Fibroblast of pulmonary artery (primary cell): Measurements from ENCODE around the gene SULF2.

Experiments used
- DNase-seq: peaks from one replicate; pipeline ENCODE4 v3.0.0-alpha.2; 2010; ENCODE audit warnings: low read depth
- H3K4me3 ChIP-seq: replicated peaks from 2 replicates; pipeline ENCODE4 v1.5.1; 2011; ENCODE audit warnings: low read depth, mild to moderate bottlenecking, control low read depth, low read length, moderate library complexity
- TF ChIP-seq, protein P1 (sequence below): IDR thresholded peaks from 2 replicates; pipeline ENCODE4 v1.5.1; 2011; ENCODE audit warnings: mild to moderate bottlenecking, control low read depth, low read length, inconsistent platforms; ENCODE audit errors: missing control alignments

Gene SULF2

GRCh38 chr20:47663354-47664067 lies 121.8 kb downstream of the SULF2 start:
- DNase-seq: peak; percentile 83
- TF ChIP-seq, protein P1, sequence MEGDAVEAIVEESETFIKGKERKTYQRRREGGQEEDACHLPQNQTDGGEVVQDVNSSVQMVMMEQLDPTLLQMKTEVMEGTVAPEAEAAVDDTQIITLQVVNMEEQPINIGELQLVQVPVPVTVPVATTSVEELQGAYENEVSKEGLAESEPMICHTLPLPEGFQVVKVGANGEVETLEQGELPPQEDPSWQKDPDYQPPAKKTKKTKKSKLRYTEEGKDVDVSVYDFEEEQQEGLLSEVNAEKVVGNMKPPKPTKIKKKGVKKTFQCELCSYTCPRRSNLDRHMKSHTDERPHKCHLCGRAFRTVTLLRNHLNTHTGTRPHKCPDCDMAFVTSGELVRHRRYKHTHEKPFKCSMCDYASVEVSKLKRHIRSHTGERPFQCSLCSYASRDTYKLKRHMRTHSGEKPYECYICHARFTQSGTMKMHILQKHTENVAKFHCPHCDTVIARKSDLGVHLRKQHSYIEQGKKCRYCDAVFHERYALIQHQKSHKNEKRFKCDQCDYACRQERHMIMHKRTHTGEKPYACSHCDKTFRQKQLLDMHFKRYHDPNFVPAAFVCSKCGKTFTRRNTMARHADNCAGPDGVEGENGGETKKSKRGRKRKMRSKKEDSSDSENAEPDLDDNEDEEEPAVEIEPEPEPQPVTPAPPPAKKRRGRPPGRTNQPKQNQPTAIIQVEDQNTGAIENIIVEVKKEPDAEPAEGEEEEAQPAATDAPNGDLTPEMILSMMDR: peak; percentile 98
- no peak overlapping the region for H3K4me3 ChIP-seq

DNA sequence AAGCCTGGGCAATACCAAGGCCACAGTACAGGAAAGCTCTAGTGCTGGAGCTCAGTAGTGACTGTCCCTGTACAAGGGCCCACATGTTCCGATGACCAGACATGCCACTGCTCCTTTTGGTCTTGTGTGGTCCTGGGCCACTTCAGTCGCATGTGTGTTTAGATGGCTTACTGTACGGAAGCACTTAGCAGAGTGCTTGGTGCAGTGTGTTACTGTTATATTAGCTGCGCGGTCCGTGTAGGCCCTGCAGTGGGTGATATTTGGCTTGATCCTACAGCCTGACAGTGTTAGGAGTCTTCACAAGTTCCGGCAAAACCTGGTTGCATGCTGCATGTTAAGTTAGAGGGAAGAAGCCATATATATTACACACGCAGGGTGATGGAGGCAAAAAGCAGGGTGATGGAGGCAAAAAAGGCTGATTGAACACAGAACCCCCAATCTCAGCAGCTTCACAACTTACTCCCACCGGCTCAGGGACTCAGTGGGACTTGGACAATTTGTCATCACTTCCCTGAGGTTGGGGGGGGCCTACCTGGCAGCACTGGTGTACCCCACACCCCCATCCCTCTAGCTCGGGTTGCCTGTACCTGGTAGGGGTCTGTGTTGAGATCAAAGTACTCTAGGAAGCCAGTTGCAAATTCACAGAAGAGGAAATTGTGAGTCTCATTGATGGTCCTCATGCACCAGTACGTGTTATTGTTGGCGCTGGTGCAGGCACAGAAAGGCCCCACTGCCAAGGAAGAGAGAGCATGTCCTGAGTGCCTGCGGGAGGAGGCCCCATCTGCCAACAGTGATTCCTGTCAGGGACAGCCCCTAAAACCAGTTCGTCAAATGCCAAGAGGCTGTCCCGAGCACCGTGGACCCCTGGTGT lies 122.6 kb downstream of the SULF2 start:
- TF ChIP-seq, protein P1: no peak
- no peak overlapping the region for H3K4me3 ChIP-seq
- no peak for DNase-seq

DNA sequence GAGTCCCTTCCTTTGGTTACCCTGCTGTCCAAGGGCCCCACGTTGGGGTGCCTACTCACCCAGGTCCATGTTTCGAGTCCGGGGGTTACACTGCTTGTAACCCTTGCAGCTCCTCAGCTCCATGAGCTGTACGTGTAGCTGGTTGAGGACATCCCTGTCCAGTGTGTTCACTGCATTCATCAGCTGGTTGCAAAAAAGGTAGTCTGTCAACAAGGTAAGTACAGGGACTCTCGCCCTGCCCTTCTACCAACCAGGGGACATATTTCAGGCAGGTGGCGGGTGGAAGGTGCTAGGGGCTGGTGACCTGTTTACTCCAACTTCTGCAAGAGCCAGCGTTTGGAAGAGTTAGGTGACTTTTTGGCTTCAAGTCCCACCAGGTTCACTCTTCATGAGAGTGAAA lies 123.6 kb downstream of the SULF2 start:
- TF ChIP-seq, protein P1: no peak
- DNase-seq: no peak
- no peak overlapping the region for H3K4me3 ChIP-seq

GRCh38 chr20:47660983-47661700 lies 124.1 kb downstream of the SULF2 start:
- TF ChIP-seq, protein P1: no peak
- H3K4me3 ChIP-seq: no peak overlapping the region
- no peak for DNase-seq

DNA sequence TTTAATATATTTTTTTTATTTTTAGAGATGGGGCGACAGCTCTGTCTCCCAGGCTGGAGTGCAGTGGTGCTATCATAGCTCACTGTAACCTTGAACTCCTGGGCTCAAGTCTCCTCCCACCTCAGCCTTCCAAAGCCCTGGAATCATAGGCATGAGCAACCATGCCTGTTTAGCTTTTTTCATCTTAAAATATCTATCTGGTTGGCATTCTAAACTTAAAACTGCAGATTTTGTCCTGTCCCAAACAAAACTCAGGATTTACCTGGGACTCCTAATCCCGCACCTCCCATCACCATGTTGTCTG lies 124.7 kb downstream of the SULF2 start:
- H3K4me3 ChIP-seq: no peak overlapping the region
- TF ChIP-seq, protein P1: no peak
- DNase-seq: no peak

DNA sequence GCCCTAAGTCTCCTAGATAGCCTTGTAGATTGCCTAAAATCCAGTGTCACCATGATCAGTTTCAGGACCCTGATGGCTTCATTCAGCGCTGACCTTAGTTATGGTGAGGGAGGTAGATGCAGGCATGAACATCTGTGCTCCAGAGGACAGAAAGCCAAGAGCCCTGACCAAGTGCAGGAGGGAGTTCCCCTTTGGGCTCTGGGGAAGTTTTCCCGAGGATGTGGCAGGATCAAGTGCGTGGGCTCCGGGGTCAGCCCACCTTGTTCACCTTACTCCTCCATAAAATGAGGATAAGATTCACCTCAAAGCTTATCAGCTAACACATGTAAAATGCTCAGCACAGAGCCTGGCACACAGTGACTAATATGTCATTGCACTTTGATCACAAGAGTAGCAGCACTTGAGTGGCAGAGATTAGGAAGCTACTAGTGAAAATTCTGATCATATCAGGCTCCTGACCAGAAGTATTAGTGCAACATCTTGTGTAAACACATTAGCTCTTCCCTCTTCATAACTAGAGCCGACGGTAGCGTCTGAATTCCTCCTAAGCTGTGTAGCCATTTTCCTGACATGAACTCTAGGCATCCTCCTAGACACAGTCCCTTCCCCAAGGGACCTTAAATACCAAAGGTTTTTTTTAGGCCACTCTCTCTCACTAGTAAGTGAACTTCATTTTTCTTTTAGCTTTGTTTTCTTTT lies 125.2 kb downstream of the SULF2 start:
- H3K4me3 ChIP-seq: no peak overlapping the region
- TF ChIP-seq, protein P1: no peak
- no peak for DNase-seq
